ENCODE data around the gene GPAM. TPM values are rescaled to one million over a fixed set of nuclear protein-coding genes. Genes with fewer than 3 reads are reported as not detected.

Gene GPAM
- total RNA-seq, 1 experiment from 2014 or later = 16.0 TPM

DNA sequence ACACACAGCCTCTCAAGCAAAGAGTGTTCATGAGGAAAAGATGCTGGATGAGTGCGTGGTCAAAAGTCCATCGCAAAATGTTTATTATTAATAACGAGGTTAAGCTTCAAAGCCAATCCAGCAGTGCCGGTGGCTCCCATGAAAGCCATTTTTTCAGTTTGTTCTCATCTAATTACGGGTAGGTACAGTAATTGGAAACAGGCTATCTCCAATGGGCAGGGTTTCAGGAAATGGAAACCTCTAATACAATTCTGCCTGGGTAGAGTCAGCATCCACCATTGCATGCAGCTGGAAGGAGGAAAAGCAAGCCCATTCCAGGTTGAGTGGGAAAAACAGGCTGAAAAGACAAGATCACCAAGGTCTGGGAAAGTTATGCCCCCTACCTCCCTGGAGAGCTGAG is 57.4 kb downstream of the GPAM start:
- Histone ChIP-seq H2BK120ac (ENCODE audit: low read depth, low read length, poor library complexity, severe bottlenecking) (no peak overlapping the region), H3K27me3 (ENCODE audit: insufficient read depth, low read length) (no peaks in the 10 kb centered on the region), H3K4me2 (ENCODE audit: insufficient read depth, insufficient read length, low read length) (no peak overlapping the region), H2BK15ac (ENCODE audit: low read depth, low read length) (no peak overlapping the region), H3K18ac (ENCODE audit: insufficient read length, low read depth, low read length) (no peak overlapping the region), H4K91ac (ENCODE audit: insufficient read length, low read depth, low read length) (no peak overlapping the region), H3K79me2 (ENCODE audit: insufficient read depth, low read length) (no peaks in the 10 kb centered on the region), H3K23ac (ENCODE audit: insufficient read length, low read depth, low read length) (no peak overlapping the region), H3K9ac (ENCODE audit: extremely low read depth, insufficient read length, low read length) (no peak overlapping the region), H4K5ac (ENCODE audit: insufficient read length, low read depth, low read length) (no peak overlapping the region), H3K4ac (ENCODE audit: low read depth, low read length) (no peak overlapping the region), H3K14ac (ENCODE audit: insufficient read depth, low read length) (no peak overlapping the region), H3K4me1 (ENCODE audit: insufficient read depth, low read length) (no peaks in the 10 kb centered on the region), H3K9me3 (ENCODE audit: control insufficient read depth, low read depth, low read length) (no peaks in the 10 kb centered on the region), H2BK20ac (ENCODE audit: low read depth, low read length, poor library complexity, severe bottlenecking) (no peak overlapping the region), H4K8ac (replicated peaks; ENCODE audit: insufficient read length, low read depth, low read length) (no peak overlapping the region), H4K20me1 (ENCODE audit: control insufficient read depth, insufficient read depth, insufficient read length) (no peaks in the 10 kb centered on the region), H3K79me1 (ENCODE audit: insufficient read depth, low read depth, low read length, poor library complexity, severe bottlenecking) (no peaks in the 10 kb centered on the region), H3K56ac (ENCODE audit: insufficient read length, low read depth, low read length) (no peak overlapping the region), H3K23me2 (ENCODE audit: insufficient read length, low read depth, low read length, poor library complexity, severe bottlenecking) (no peaks in the 10 kb centered on the region), H2BK5ac (ENCODE audit: insufficient read length, low read length) (no peak overlapping the region), H2BK12ac (ENCODE audit: insufficient read length, low read depth, low read length) (no peak overlapping the region), H2AK5ac (ENCODE audit: insufficient read length, low read length) (no peak overlapping the region), H3K27ac (ENCODE audit: insufficient read length, low read depth, low read length) (no peak overlapping the region), H2AFZ (ENCODE audit: low read length) (no peak overlapping the region), H3T11ph (ENCODE audit: low read length) (no peak overlapping the region)
- Mint-ChIP-seq H3K27me3 (ENCODE audit: low read depth) (peaks cover 3% of the 10 kb centered on the region; the same call in 1 of the 2 replicates), H3K4me1 (peaks cover 3 to 5% of the 10 kb centered on the region in 2 experiments; a peak in 3 of 4 replicates), H3K9me3 (no peaks in the 10 kb centered on the region), H3K36me3 (ENCODE audit: insufficient read depth in 1 of 3, low read depth in 3 of 3) (no peaks in the 10 kb centered on the region), H3K4me3 (no peak overlapping the region), H3K27ac (no peak overlapping the region)
- no CpG with 5 or more reads among the region's 5 CpGs for WGBS (ENCODE audit: extremely low coverage, insufficient read length, low lambda C conversion rate)
- TF ChIP-seq, protein P1, sequence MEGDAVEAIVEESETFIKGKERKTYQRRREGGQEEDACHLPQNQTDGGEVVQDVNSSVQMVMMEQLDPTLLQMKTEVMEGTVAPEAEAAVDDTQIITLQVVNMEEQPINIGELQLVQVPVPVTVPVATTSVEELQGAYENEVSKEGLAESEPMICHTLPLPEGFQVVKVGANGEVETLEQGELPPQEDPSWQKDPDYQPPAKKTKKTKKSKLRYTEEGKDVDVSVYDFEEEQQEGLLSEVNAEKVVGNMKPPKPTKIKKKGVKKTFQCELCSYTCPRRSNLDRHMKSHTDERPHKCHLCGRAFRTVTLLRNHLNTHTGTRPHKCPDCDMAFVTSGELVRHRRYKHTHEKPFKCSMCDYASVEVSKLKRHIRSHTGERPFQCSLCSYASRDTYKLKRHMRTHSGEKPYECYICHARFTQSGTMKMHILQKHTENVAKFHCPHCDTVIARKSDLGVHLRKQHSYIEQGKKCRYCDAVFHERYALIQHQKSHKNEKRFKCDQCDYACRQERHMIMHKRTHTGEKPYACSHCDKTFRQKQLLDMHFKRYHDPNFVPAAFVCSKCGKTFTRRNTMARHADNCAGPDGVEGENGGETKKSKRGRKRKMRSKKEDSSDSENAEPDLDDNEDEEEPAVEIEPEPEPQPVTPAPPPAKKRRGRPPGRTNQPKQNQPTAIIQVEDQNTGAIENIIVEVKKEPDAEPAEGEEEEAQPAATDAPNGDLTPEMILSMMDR (conservative IDR thresholded peaks at IDR 0.05) = no peak
- DNase-seq = no peak

All from H9 (cell line).